ENCODE data around the gene POLR3H.
A peak's percentile ranks its signal among the peaks of the same experiment; 100 is the strongest.

Gene POLR3H

GRCh38 chr22:41498303-41498835 is 45.9 kb downstream of the POLR3H start:
- Mint-ChIP-seq H3K27me3 (no peaks in the 10 kb centered on the region), H3K27ac (peak overlapping the region in 1 of 2 donors; percentile 94), H3K9me3 (no peaks in the 10 kb centered on the region), H3K4me3 (no peak overlapping the region), H3K4me1 (no peaks in the 10 kb centered on the region)
- DNase-seq (no peak), ATAC-seq (no peak)

GRCh38 chr22:41491374-41492100 is 52.7 kb downstream of the POLR3H start:
- Mint-ChIP-seq H3K27me3 (no peaks in the 10 kb centered on the region), H3K4me1 (peaks cover 26% of the 10 kb centered on the region), H3K9me3 (no peaks in the 10 kb centered on the region), H3K27ac (peak overlapping the region in 1 of 2 donors; percentile 93), H3K4me3 (no peak overlapping the region)
- no peak for ATAC-seq
- no peak for DNase-seq

GRCh38 chr22:41488596-41489385 is 55.5 kb downstream of the POLR3H start:
- peak overlapping the region in 1 of 2 donors; percentile 23 for H3K27ac Mint-ChIP-seq
- no peaks in the 10 kb centered on the region for H3K27me3 Mint-ChIP-seq
- no peak for ATAC-seq
- peaks cover 34% of the 10 kb centered on the region for H3K4me1 Mint-ChIP-seq
- no peak overlapping the region for H3K4me3 Mint-ChIP-seq
- no peak for DNase-seq
- no peaks in the 10 kb centered on the region for H3K9me3 Mint-ChIP-seq

- Mint-ChIP-seq H3K4me3 (no peak overlapping the region), H3K4me1 (peaks cover 34% of the 10 kb centered on the region), H3K27me3 (no peaks in the 10 kb centered on the region), H3K27ac (peak overlapping the region in 1 of 2 donors; percentile 23), H3K9me3 (no peaks in the 10 kb centered on the region)
- DNase-seq, result no peak
- ATAC-seq, result no peak
Observed at GRCh38 chr22:41488076-41488475, 56.2 kb downstream of the POLR3H start.

GRCh38 chr22:41487037-41487935 is 57.0 kb downstream of the POLR3H start:
- Mint-ChIP-seq H3K9me3 (no peaks in the 10 kb centered on the region), H3K4me3 (no peak overlapping the region), H3K27ac (no peak overlapping the region), H3K4me1 (peaks cover 42% of the 10 kb centered on the region), H3K27me3 (no peaks in the 10 kb centered on the region)
- DNase-seq (no peak), ATAC-seq (no peak)

GRCh38 chr22:41485033-41485432 is 59.2 kb downstream of the POLR3H start:
- ATAC-seq (no peak), DNase-seq (no peak)
- Mint-ChIP-seq H3K4me1 (peaks cover 48% of the 10 kb centered on the region), H3K27me3 (no peaks in the 10 kb centered on the region), H3K9me3 (no peaks in the 10 kb centered on the region), H3K27ac (no peak overlapping the region), H3K4me3 (no peak overlapping the region)

GRCh38 chr22:41482319-41482935 is 61.8 kb downstream of the POLR3H start:
- no peak overlapping the region for H3K27ac Mint-ChIP-seq
- no peaks in the 10 kb centered on the region for H3K9me3 Mint-ChIP-seq
- no peak overlapping the region for H3K4me3 Mint-ChIP-seq
- no peak for DNase-seq
- H3K27me3 Mint-ChIP-seq, result no peaks in the 10 kb centered on the region
- ATAC-seq, result no peak
- H3K4me1 Mint-ChIP-seq, result peaks cover 56% of the 10 kb centered on the region

- no peak overlapping the region for H3K4me3 Mint-ChIP-seq
- no peaks in the 10 kb centered on the region for H3K27me3 Mint-ChIP-seq
- no peak for ATAC-seq
- DNase-seq, result no peak
- H3K4me1 Mint-ChIP-seq, result peaks cover 52% of the 10 kb centered on the region
- peak overlapping the region in 1 of 2 donors; percentile 36 for H3K27ac Mint-ChIP-seq
- no peaks in the 10 kb centered on the region for H3K9me3 Mint-ChIP-seq
Observed at GRCh38 chr22:41481925-41482318, 62.3 kb downstream of the POLR3H start.

- DNase-seq (no peak), ATAC-seq (no peak)
- Mint-ChIP-seq H3K27ac (peak overlapping the region in 1 of 2 donors; percentile 3), H3K4me3 (no peak overlapping the region), H3K4me1 (peaks cover 46% of the 10 kb centered on the region), H3K27me3 (no peaks in the 10 kb centered on the region), H3K9me3 (no peaks in the 10 kb centered on the region)
Observed at GRCh38 chr22:41481131-41481830, 63.0 kb downstream of the POLR3H start.

- Mint-ChIP-seq H3K4me1 (peaks cover 40% of the 10 kb centered on the region), H3K27me3 (no peaks in the 10 kb centered on the region), H3K4me3 (no peak overlapping the region), H3K9me3 (no peaks in the 10 kb centered on the region), H3K27ac (peak overlapping the region in 1 of 2 donors; percentile 67)
- ATAC-seq (no peak), DNase-seq (no peak)
Observed at GRCh38 chr22:41480397-41480735, 63.9 kb downstream of the POLR3H start.

GRCh38 chr22:41479671-41480396 is 64.4 kb downstream of the POLR3H start:
- H3K27me3 Mint-ChIP-seq, result no peaks in the 10 kb centered on the region
- DNase-seq (no peak), ATAC-seq (no peak)
- H3K4me3 Mint-ChIP-seq, result no peak overlapping the region
- peak overlapping the region; percentile 68 to 81 for H3K27ac Mint-ChIP-seq
- peaks cover 40% of the 10 kb centered on the region for H3K4me1 Mint-ChIP-seq
- no peaks in the 10 kb centered on the region for H3K9me3 Mint-ChIP-seq

GRCh38 chr22:41478891-41479521 is 65.3 kb downstream of the POLR3H start:
- no peak overlapping the region for H3K4me3 Mint-ChIP-seq
- peaks cover 43% of the 10 kb centered on the region for H3K4me1 Mint-ChIP-seq
- ATAC-seq (peak; percentile 46), DNase-seq (no peak)
- H3K27me3 Mint-ChIP-seq, result no peaks in the 10 kb centered on the region
- H3K27ac Mint-ChIP-seq, result peak overlapping the region in 1 of 2 donors; percentile 43
- H3K9me3 Mint-ChIP-seq, result no peaks in the 10 kb centered on the region

- Mint-ChIP-seq H3K27ac (peak overlapping the region in 1 of 2 donors; percentile 36), H3K4me1 (peaks cover 48% of the 10 kb centered on the region), H3K4me3 (no peak overlapping the region), H3K27me3 (no peaks in the 10 kb centered on the region), H3K9me3 (no peaks in the 10 kb centered on the region)
- no peak for DNase-seq
- ATAC-seq, result no peak
Observed at GRCh38 chr22:41478473-41478872, 65.8 kb downstream of the POLR3H start.

All from stimulated activated naive CD8-positive, alpha-beta T cell treated with anti-CD3 and anti-CD28 coated beads, Interleukin-15, amount 100 ng/mL, for 72 hours (primary cell).